NCI-H2081 (cell line): ENCODE measurements around the gene PDE6B.
"Not testable (repeated sequence)": the region's sequence is repeated elsewhere in the genome, so short reads cannot be mapped to it uniquely, and the experiment has no call there.

Experiments used
- DNase-seq, 2 experiments: peaks; one replicate each; lab custom pipeline; 2025; lab: John Stamatoyannopoulos, UW

Gene PDE6B

DNA sequence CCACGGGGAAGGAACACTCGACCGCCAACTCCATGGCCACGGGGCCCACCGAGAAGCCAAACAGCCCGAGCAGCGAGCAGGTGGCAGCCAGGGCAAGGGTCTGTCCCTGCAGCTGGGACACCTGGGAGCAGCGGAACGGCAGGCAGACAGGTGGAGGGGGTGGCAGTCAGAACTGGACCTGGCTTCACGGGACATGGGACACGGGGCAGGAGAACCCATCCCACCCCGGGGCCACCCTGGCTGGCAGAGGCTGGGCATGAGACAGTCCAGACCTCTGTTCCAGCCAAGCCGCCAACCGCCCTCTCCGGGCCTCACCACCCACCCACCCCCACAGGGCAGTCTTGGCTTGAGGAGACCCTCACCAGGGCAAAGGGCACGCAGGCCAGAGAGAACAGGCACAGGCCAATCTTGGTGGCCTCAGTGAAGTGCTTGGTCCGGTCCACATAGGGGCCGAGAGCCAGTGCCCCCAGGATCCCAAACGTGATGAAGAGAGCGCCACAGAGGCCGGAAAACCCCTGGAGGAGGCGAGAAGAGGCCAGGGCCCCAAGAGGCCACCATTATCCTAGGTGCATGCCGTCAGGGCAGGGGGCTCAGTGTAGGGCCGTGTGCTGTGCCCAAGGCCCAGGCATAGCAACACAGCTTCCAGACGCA lies 58.0 kb downstream of the PDE6B start:
- DNase-seq = no peak

DNA sequence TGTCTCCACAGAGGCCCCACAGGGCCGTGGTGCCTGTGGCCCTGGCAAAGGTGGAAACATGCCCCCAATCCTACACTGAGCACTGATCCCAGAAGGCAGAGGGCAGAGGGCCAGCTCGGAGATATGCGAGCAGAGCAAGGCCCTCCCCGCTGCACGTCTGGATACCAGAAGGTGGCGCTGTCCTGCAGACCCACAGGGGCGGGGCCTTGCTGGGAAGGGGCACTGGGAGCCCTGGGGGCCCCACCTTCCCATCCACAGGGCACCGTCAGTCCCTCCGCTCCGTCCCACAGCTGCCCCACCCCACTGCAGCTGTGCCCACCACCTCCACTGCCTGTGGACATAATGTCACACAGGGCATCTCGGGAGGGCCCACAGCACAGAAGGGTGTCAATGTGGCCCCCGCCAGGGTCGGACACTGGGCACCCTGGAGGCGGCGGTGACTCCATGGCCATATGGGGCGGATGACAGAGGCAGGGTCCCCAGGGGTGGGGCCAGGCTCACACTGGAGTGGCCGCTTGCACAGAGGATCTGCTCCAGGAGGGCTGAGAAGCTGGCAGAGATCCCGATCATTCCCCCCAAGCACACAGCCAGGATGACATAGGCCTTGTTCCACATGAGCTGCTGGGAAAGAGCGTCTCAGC lies 58.7 kb downstream of the PDE6B start:
- DNase-seq = peak; percentile 24 to 53

DNA sequence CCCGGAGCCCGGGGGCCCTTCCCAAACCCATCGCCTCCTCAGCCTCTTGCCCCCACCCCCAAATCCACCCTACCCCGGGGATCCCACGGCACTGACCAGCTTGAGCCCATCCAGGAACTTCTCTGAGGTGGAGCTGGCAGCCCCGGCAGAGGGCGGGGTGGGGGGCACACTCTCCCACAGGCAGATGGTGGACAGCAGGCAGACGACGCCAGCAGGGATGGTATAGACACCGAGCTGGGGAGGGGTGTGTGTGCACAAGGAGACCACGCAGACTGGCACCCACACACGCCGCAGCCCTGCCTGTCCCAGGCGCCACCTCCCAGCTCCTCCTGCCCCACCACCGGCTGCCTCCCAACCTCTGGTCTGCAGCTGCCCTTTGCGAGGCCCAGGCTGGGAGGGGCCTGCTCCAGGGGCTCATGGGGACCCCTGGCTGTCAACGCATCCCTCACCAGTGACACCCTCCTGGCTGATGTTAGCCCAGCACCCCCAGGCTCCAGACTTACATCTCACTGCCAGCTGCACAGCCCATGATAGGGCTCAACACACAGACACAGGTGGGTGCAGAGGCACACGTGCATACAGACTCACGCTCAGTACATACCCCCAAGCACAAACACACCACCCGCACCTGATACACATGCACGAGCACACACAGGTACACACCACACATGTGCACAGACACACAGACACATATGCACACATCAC lies 59.4 kb downstream of the PDE6B start:
- DNase-seq = no peak

DNA sequence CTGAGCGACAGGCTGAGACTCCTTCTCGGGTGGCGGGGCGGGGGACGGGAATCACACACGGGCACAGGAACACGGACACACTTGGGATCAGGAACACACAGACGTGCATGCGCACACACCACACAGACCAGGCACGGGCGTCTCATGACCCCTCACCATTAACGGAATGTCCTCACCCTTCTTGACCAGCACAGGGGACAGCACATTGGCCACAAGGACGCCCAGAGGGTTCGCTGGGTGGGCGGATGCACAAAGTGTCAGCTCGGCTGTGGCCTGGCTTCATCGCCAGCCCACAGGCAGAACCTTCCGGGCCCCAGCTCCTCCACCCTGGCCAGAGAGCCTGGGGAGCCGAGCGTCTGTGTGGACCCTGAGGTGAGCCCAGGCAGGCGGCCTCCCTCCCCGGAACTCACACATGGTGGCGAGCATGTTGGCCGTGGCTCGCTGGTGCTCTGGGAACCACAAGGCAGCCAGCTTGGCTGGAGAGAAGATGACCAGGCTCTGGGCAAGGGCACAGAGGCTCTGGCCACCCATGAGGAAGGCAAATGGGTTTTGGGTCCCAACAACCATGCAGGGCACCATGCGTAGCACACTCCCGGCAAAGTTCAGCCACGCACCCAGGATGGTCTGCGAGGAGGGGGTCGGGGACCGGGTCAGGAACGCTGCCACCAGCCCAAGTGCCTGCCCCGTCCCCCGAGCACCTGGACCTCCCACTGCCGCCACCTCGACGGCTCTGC lies 60.5 kb downstream of the PDE6B start:
- DNase-seq = no peak

DNA sequence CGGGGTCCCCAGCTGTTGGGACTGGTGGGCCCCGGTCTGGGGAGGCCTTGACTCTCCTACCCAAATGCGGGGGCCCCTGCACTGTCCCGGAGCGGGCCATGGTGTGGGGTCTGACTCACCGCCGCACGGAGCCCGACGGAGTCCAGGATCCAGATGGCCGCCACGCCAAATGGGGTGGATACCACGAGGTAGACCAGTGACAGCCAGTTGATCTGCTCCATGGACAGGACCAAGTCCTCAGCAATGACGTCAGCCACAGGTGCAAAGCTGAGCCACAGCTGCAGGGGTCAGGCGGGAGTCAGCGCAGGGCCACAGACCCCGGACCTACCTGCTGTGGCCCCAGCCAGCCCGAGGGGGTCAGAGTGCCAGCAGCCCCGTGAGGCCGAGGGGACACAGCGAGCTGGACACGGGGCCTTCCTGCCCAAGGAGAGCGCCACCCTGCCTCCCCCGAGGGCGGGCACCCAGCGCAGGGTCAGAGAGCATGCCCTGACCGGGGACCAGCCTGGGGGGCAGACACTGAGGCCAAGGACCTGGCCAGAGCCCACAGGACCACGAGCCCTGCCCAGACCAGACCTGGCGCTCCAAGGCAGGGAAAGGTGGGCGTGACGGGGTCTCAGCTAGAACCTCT lies 61.2 kb downstream of the PDE6B start:
- DNase-seq = no peak

DNA sequence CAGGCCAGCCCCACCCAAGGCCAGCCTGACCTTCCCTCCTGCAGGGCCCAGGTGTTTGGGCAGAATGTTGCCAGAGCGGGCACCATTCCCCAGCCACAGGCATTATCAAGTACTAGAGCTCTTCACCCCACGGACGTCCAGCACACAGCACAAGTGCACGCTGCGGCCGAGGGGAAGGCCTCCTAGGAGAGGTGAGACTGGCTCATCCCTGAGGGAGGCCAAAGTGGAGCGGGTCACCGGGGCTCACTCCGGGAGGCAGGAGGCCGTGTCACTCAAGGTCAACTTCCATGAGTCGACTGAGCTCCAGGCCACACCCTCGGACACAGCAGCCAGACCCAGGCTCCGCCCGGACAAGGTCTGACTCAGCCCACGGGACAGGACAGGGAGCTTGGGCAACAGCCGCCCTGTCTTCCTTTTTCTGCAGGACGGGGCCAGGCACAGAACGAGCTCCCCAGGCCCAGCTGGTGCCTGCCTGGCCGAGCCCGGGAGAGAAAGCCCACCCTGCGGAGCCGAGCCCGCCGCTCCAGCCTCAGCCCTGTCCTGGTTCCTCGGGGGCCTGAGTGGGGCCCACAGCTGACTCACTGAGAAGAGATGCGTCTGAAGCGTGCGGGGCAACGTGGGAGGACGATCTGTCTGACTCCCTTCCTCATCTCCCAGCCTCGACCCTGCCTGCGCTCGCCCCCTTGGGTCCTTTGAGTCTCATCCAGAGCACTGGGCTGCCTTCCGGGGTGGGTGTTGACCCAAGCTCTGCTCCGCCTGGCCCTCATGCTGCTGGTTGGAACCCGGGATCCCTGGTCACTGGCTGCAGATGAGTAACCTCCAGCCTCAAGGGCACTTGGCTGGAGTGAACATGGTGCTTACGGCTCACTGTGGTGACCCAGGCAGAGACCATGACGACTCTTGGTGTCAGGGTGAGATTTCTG lies 61.9 kb downstream of the PDE6B start:
- DNase-seq = no peak

DNA sequence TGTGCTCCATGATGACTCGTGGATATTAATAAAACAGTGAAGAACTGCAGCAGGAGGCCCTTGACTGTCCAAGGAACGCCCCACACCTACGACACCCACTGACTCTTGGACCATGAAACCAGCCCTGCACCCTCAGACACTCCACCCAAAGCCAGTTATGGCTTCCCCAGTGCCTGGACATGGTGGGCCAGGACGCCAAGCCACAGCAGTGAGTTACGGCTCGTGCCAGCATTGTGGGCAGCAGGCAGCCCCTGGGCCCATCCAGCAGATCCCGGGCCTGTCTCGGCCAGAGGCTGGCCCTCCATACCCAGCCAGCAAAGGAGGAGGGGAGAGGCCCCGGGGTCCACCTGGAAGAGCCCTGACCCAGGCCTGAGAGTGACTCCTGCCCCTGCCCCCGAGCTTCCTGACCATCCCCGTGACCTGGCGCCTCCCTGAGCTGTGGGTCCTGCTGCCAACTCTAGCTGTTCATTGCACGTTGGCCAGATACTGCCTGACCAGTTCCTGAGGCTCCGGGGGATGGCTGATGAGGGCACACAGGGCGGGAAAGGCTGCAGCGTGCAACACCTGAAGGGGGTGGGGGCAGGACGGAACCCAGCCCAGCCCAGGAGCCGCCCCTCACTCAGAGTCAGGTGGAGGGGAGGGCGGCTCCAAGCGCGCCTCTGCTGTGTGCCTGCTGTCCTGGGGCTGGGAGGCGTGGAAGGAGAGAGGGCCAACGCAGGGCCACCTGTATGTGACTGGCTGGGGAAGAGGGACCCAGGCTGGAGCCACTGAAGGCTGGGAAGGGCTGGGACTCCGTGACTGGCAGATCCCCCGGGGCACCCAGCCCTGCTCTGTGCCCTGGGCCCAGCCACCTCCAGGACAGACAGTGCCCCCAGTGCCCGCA lies 62.8 kb downstream of the PDE6B start:
- no peak for DNase-seq

DNA sequence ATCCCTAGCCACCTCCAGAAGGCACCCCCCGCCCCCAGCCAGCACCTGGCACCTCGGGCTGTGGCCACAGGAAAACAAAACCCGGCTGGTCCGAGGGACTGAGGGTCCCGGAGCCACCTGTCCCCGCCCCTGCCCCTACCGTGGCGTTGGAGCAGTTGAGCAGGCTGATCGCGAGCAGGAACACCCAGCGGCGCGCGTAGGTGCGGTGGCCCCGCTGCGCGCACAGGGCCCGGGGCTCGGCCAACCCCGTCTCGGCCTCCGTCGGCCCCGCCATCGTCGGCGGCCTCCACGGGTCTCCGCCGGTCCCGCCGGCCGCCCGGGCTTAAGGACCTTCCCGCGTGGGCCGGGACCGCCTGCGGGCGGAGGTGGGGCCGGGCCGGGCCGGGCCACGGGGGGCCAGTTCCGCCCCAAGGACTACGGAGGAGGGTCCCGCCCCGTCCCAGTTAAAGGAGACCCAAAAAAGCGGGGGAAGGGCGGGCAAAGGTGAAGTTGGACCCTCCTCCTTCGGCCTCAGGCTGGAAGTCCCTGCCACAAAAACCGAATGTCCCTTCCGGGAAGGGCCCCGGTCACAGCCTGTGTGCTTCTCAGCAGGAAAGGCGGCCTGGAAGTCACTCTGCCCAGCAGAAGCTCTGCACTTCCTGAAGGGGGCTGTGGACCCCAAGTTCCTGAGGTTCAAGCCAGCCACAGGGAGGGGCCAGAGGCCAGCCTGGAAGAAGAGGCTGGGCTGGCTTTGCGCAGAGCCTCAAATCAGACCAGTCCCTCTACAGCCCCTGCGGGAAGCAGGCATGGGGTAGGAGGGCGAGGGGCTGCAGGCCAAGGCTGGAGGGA lies 63.7 kb downstream of the PDE6B start, which contains the start of gene SLC49A3:
TSS of gene SLC49A3 (minus strand) at position 298 of the 828 bp plus-strand sequence. CDS start at position 274, 24 bp downstream.
- DNase-seq = no peak

DNA sequence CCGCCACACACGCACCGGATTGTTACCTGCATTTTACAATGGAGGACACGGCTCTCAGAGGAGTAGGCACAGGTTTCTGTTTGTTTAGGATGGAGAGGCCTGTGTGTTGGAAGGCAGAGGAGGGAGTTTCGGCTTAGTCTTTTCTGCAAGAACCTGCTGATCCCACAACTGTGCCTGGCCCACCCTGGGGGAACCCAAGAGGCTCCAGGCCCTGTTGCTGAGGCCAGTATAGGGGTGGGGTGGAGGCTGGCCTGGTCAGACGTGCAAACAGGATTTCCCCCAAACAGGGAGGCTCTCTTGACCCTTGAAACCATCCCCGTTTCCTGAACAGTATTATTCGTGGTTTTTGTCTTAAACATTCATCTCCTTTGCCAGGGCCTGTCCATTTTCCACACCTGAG lies 64.3 kb downstream of the PDE6B start:
- no peak for DNase-seq

DNA sequence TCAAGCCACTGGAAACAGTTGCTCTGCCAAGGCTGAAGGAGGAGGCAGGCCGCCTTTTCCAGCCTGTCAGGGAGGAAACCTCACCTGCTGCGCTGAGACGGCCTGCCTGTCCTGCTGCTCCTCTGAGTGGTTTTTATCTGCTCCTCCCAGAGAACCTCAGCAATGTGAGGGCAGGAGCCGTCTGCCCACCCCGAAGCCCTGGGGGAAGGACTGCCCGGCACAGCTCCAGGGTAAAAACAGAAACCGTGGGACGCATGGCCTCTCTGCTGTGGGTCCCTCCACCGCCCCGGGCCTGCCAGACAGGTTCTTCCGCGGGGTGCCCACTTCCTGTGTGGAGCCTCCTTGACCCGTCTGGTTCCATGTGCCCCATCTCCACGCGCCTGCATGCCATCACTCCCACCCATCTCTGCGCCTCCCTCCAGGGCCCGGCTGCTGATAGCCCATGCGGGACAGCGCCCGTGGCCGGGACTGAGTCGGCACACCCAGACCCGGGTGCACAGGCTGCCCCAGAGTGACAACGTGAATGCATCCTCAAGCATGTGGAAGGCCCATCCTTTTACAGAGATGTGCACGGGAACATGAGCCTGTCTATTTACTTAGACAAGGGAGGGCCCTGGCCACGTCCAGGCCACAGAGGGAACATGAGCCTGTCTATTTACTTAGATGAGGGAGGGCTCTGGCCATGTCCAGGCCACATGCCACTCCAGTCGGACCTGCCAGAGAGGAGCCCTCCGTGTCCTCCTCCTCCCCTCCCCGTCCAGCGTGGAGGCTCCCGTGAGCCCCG lies 67.6 kb downstream of the PDE6B start:
- DNase-seq = no peak

DNA sequence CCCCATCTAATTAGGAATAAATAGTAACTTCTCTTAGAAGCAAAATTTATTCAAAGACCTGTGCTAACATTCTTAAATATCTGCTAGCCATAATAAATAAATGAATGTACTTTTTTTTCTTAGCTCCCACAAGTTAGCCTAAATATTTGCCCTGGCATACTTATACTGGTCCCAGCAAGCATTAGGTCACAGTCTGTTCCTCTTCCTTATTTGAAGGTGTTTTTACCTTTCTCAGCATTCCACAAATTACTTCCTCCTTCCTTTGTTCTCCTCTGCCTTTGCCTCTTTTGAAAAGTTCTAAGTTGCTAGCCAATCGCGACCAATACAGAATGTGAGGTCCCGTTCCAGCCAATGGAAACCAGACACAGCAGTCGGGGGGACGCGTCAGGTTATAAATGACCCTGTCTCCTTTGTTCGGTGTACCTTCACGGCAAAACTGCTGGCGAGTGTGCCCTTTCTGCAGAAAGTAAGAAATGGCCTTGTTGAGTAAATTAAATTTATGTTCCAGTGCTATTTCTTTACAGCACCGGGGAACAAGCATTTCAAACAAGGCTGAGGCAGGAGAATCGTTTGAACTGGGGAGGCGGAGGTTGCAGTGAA lies 69.1 kb downstream of the PDE6B start:
- not testable (repeated sequence) for DNase-seq

DNA sequence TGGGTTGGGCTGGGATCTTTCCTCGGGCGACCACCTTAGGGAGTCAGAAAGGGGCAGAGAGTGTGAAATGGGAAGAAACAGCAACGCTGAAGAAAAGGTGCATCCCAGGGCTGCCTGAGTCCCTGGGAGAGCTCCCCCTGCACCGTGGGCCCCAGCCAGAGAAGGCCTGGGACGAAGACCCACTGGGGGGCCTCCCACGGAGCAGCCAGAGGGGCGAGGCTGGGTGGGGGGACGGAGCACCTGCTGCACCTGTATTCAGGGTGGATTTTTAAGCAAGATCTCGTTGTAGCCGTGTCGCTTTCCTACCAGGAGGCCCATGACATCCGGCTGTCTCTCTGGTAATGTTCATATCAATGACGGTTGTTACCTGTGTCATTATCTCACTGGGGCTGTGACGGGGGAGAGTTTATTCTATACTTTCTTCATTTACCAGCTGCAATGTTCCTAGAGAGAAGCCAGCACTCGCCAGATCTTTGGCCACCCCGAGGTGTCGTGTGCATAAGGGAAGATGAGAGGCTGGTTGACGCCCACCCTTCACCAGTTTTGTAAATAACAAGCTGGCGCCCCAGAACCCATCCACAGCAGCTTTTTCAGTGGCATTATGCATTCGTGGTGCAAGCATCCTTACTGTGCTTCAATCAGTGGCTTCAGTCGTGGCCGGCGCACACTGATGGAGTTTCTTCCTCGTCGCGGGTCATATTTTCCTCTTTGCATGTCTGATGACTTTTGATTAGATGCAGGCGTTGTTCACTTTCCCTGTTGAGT lies 74.6 kb downstream of the PDE6B start:
- no peak for DNase-seq

DNA sequence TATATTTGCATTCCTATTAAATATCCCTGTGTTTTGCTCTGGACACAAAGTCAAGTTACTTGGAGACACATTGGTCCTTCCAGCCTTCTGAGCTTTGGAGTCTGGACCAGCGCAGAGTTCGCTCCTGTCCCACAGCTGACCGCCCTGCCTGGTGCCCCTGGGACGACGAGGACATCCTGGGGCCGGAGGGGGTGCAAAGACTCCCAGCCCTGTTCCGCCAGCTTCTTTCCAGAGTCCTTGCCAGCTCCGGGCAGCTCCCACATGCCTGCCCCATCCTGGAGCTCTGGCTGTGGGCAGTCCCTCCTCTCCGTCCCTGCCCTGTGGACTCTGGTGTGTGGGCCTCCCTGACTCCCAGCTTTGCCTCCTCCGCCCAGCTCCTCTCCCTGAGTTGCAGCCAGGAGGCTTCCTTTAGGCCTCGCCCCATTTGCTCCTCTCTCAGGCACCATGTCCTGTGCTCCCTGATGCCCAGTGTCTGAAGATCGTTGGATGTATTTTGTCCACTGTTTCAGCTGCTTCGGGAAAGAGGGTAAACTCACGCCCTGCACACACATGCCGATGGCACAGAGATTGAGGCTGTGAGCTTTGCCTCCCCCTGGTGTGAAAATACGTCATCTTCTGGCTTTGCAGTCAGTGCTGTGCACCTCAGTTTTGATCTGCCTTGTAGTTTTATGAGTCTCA lies 75.4 kb downstream of the PDE6B start:
- no peak for DNase-seq

DNA sequence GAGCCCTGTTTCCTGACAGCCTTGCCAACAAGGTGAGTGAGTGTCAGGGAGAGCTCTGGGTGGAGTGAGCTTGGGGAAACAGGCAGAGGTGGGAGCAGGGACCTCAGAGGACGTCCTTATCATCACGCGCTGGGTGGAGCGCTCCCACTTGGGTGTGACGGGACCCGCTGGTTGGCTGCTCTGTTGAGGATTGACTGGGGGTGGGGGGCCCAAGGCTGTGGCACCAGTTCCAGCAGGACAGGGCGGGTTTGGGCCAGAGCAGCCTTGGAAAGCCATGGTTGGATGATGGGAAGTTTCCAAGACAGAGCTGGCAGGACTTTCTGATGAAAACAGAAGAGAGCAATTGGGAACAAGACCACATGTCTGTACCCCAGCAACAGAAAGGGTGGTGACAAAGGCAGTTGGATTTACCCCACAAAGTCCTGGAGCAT lies 77.3 kb downstream of the PDE6B start:
- no peak for DNase-seq

DNA sequence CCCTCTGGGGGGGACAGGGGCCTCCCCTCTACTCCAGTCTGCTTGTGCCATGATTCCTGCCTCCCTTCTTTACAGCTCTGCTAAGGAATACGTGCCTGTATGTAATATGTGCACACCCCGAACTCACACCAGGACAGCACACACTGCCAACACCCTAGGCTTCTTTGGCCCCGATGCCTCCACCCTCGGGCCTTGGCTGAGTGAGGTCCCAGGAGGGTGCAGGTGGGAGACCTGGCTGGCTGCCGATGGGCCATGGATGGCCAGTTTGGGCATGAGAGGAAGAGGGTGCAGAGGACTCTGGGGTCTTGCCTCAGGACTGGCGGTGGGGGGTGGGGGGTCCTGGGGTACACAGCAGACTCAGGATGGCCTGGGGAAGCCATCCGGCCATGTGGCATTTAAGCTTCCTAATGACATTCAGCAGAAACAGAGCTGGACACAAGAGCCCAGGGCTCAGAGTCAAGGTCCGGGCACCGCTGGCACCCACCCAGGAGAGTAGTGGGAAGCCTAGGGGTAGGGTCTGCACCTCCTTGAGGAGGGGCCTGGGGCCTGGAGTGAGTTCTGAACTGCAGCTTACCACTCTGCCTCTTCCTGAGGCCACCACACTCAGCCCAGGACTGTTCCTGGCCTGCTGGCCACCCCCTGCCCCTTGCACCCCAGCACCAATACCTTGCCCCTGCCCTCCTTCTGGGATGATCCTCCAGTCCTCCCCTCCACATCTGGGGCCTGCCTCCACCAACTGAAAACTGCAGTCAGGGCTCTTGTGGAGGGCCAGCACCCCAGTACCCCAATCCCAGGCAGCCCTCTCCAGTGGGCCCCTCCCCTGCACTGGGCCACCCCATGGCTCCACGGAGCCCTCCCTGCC lies 78.2 kb downstream of the PDE6B start:
- no peak for DNase-seq
